ENCODE results near the gene RYR1.
"Not testable (repeated sequence)": the region's sequence is repeated elsewhere in the genome, so short reads cannot be mapped to it uniquely, and the experiment has no call there.

RYR1 gene

GRCh38 chr19:38562096-38562495, 128.6 kb downstream of the RYR1 start:
- H3K4me1 ChIP-seq (ENCODE audit: control insufficient read depth, insufficient read depth, low read length), result no peaks in the 10 kb centered on the region
- no peaks in the 10 kb centered on the region for H3K36me3 ChIP-seq (ENCODE audit: insufficient read depth, low read length)
- no peak overlapping the region for H3K4me2 ChIP-seq (ENCODE audit: low read length)
- H3K9me3 ChIP-seq (replicated peaks; ENCODE audit: low read length), result no peaks in the 10 kb centered on the region
- no peak overlapping the region for H3K9ac ChIP-seq (ENCODE audit: low read depth, low read length)
- no peak overlapping the region for H3K4me3 ChIP-seq (ENCODE audit: low read length)
- H3K27me3 ChIP-seq (ENCODE audit: control insufficient read depth, insufficient read depth, low read length), result no peaks in the 10 kb centered on the region

- no peak overlapping the region for H3K4me2 ChIP-seq (ENCODE audit: low read length)
- H3K4me3 ChIP-seq (ENCODE audit: low read length), result no peak overlapping the region
- no peaks in the 10 kb centered on the region for H3K27me3 ChIP-seq (ENCODE audit: control insufficient read depth, insufficient read depth, low read length)
- no peaks in the 10 kb centered on the region for H3K9me3 ChIP-seq (replicated peaks; ENCODE audit: low read length)
- H3K36me3 ChIP-seq (ENCODE audit: insufficient read depth, low read length), result no peaks in the 10 kb centered on the region
- H3K4me1 ChIP-seq (ENCODE audit: control insufficient read depth, insufficient read depth, low read length), result no peaks in the 10 kb centered on the region
- no peak overlapping the region for H3K9ac ChIP-seq (ENCODE audit: low read depth, low read length)
Observed at GRCh38 chr19:38563475-38563874, 130.0 kb downstream of the RYR1 start.

GRCh38 chr19:38564981-38565690, 131.6 kb downstream of the RYR1 start:
- Histone ChIP-seq H3K4me1 (ENCODE audit: control insufficient read depth, insufficient read depth, low read length) (no peaks in the 10 kb centered on the region), H3K4me2 (ENCODE audit: low read length) (no peak overlapping the region), H3K4me3 (ENCODE audit: low read length) (no peak overlapping the region), H3K9ac (ENCODE audit: low read depth, low read length) (no peak overlapping the region), H3K27me3 (ENCODE audit: control insufficient read depth, insufficient read depth, low read length) (no peaks in the 10 kb centered on the region), H3K36me3 (ENCODE audit: insufficient read depth, low read length) (no peaks in the 10 kb centered on the region), H3K9me3 (replicated peaks; ENCODE audit: low read length) (no peaks in the 10 kb centered on the region)

GRCh38 chr19:38565691-38566105, 132.2 kb downstream of the RYR1 start:
- H3K27me3 ChIP-seq (ENCODE audit: control insufficient read depth, insufficient read depth, low read length), result no peaks in the 10 kb centered on the region
- no peak overlapping the region for H3K4me2 ChIP-seq (ENCODE audit: low read length)
- no peak overlapping the region for H3K4me3 ChIP-seq (ENCODE audit: low read length)
- no peak overlapping the region for H3K9ac ChIP-seq (ENCODE audit: low read depth, low read length)
- no peaks in the 10 kb centered on the region for H3K36me3 ChIP-seq (ENCODE audit: insufficient read depth, low read length)
- H3K9me3 ChIP-seq (replicated peaks; ENCODE audit: low read length), result no peaks in the 10 kb centered on the region
- no peaks in the 10 kb centered on the region for H3K4me1 ChIP-seq (ENCODE audit: control insufficient read depth, insufficient read depth, low read length)

GRCh38 chr19:38569368-38569983, 136.0 kb downstream of the RYR1 start:
- Histone ChIP-seq H3K27me3 (ENCODE audit: control insufficient read depth, insufficient read depth, low read length) (no peaks in the 10 kb centered on the region), H3K9me3 (replicated peaks; ENCODE audit: low read length) (no peaks in the 10 kb centered on the region), H3K9ac (ENCODE audit: low read depth, low read length) (no peak overlapping the region), H3K4me1 (ENCODE audit: control insufficient read depth, insufficient read depth, low read length) (no peaks in the 10 kb centered on the region), H3K36me3 (ENCODE audit: insufficient read depth, low read length) (no peaks in the 10 kb centered on the region), H3K4me2 (ENCODE audit: low read length) (no peak overlapping the region), H3K4me3 (ENCODE audit: low read length) (no peak overlapping the region)

- no peaks in the 10 kb centered on the region for H3K36me3 ChIP-seq (ENCODE audit: insufficient read depth, low read length)
- no peak overlapping the region for H3K4me3 ChIP-seq (ENCODE audit: low read length)
- H3K4me1 ChIP-seq (ENCODE audit: control insufficient read depth, insufficient read depth, low read length), result no peaks in the 10 kb centered on the region
- no peaks in the 10 kb centered on the region for H3K27me3 ChIP-seq (ENCODE audit: control insufficient read depth, insufficient read depth, low read length)
- no peak overlapping the region for H3K9ac ChIP-seq (ENCODE audit: low read depth, low read length)
- no peaks in the 10 kb centered on the region for H3K9me3 ChIP-seq (replicated peaks; ENCODE audit: low read length)
- H3K4me2 ChIP-seq (ENCODE audit: low read length), result no peak overlapping the region
Observed at GRCh38 chr19:38571682-38572081, 138.2 kb downstream of the RYR1 start.

GRCh38 chr19:38577826-38578225, 144.3 kb downstream of the RYR1 start:
- H3K4me3 ChIP-seq (ENCODE audit: low read length), result no peak overlapping the region
- H3K9ac ChIP-seq (ENCODE audit: low read depth, low read length), result no peak overlapping the region
- H3K4me2 ChIP-seq (ENCODE audit: low read length), result no peak overlapping the region
- H3K4me1 ChIP-seq (ENCODE audit: control insufficient read depth, insufficient read depth, low read length), result no peaks in the 10 kb centered on the region
- H3K36me3 ChIP-seq (ENCODE audit: insufficient read depth, low read length), result no peaks in the 10 kb centered on the region
- no peaks in the 10 kb centered on the region for H3K9me3 ChIP-seq (replicated peaks; ENCODE audit: low read length)
- no peaks in the 10 kb centered on the region for H3K27me3 ChIP-seq (ENCODE audit: control insufficient read depth, insufficient read depth, low read length)

- H3K4me3 ChIP-seq (ENCODE audit: low read length); H3K36me3 ChIP-seq (ENCODE audit: insufficient read depth, low read length); H3K27me3 ChIP-seq (ENCODE audit: control insufficient read depth, insufficient read depth, low read length); H3K4me2 ChIP-seq (ENCODE audit: low read length); H3K9me3 ChIP-seq (replicated peaks; ENCODE audit: low read length); H3K4me1 ChIP-seq (ENCODE audit: control insufficient read depth, insufficient read depth, low read length); H3K9ac ChIP-seq (ENCODE audit: low read depth, low read length): not testable (repeated sequence)
Observed at GRCh38 chr19:38579304-38579703, 145.8 kb downstream of the RYR1 start.

GRCh38 chr19:38580080-38580479, 146.6 kb downstream of the RYR1 start:
- Histone ChIP-seq H3K9ac (ENCODE audit: low read depth, low read length) (no peak overlapping the region), H3K4me1 (ENCODE audit: control insufficient read depth, insufficient read depth, low read length) (no peaks in the 10 kb centered on the region), H3K9me3 (replicated peaks; ENCODE audit: low read length) (no peaks in the 10 kb centered on the region), H3K36me3 (ENCODE audit: insufficient read depth, low read length) (no peaks in the 10 kb centered on the region), H3K4me3 (ENCODE audit: low read length) (no peak overlapping the region), H3K27me3 (ENCODE audit: control insufficient read depth, insufficient read depth, low read length) (no peaks in the 10 kb centered on the region), H3K4me2 (ENCODE audit: low read length) (no peak overlapping the region)

GRCh38 chr19:38583219-38583984, 149.9 kb downstream of the RYR1 start:
- Histone ChIP-seq H3K9ac (ENCODE audit: low read depth, low read length) (no peak overlapping the region), H3K4me3 (ENCODE audit: low read length) (no peak overlapping the region), H3K4me2 (ENCODE audit: low read length) (no peak overlapping the region), H3K36me3 (ENCODE audit: insufficient read depth, low read length) (no peaks in the 10 kb centered on the region), H3K4me1 (ENCODE audit: control insufficient read depth, insufficient read depth, low read length) (no peaks in the 10 kb centered on the region), H3K9me3 (replicated peaks; ENCODE audit: low read length) (no peaks in the 10 kb centered on the region), H3K27me3 (ENCODE audit: control insufficient read depth, insufficient read depth, low read length) (no peaks in the 10 kb centered on the region)

GRCh38 chr19:38583985-38584305, 150.5 kb downstream of the RYR1 start:
- no peak overlapping the region for H3K9ac ChIP-seq (ENCODE audit: low read depth, low read length)
- no peak overlapping the region for H3K4me3 ChIP-seq (ENCODE audit: low read length)
- H3K36me3 ChIP-seq (ENCODE audit: insufficient read depth, low read length), result no peaks in the 10 kb centered on the region
- H3K4me2 ChIP-seq (ENCODE audit: low read length), result no peak overlapping the region
- H3K27me3 ChIP-seq (ENCODE audit: control insufficient read depth, insufficient read depth, low read length), result no peaks in the 10 kb centered on the region
- H3K4me1 ChIP-seq (ENCODE audit: control insufficient read depth, insufficient read depth, low read length), result no peaks in the 10 kb centered on the region
- H3K9me3 ChIP-seq (replicated peaks; ENCODE audit: low read length), result no peaks in the 10 kb centered on the region

GRCh38 chr19:38587562-38587961, 154.1 kb downstream of the RYR1 start:
- H3K9ac ChIP-seq (ENCODE audit: low read depth, low read length), result no peak overlapping the region
- no peak overlapping the region for H3K4me2 ChIP-seq (ENCODE audit: low read length)
- H3K27me3 ChIP-seq (ENCODE audit: control insufficient read depth, insufficient read depth, low read length), result no peaks in the 10 kb centered on the region
- H3K9me3 ChIP-seq (replicated peaks; ENCODE audit: low read length), result no peaks in the 10 kb centered on the region
- no peaks in the 10 kb centered on the region for H3K4me1 ChIP-seq (ENCODE audit: control insufficient read depth, insufficient read depth, low read length)
- no peak overlapping the region for H3K4me3 ChIP-seq (ENCODE audit: low read length)
- H3K36me3 ChIP-seq (ENCODE audit: insufficient read depth, low read length), result no peaks in the 10 kb centered on the region
